ENCODE data around the gene SERPINH1. TPM values are rescaled to one million over a fixed set of nuclear protein-coding genes. Genes with fewer than 3 reads are reported as not detected.

Gene SERPINH1
- total RNA-seq, 1 donor from 2014 or later = 1,290 TPM

DNA sequence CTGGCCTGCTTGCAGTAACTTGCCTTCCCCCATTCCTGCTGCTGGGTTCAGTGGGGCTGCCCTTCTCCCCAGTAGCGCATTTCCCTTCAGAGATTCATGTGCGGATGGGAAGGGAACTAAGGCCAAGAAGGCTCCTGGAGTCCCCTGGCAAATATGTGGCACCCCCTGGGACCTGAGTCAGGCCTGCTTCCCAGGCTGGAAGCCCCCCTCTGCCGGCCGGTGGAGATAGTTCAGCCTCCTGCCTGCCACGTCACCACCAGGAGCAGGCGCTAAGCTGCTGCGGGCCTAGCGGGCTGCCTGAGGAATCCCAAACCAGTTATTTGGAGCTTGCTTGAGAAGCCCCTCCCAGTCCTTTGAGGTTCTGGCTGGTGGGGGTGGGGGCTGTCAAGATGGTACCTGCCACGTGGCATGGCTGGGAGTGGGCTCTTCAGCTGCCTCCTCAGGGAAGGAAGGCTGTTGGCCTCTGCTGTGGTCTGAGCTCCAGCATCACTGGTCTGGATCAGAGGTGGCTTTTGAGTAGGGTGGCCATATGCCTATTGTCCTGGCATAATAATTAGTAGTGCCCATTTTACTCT lies 2.0 kb downstream of the SERPINH1 start:
- intact Hi-C loops (cut with DNase I) = loop anchor here (1.0 kb wide), 1 partner anchor 17 kb away; no protein-coding TSS in a partner anchor
- H3K27me3 ChIP-seq = no peaks in the 10 kb centered on the region
- peak overlapping the region; percentile 99 to 100 for H3K27ac ChIP-seq
- H3K36me3 ChIP-seq = peaks cover 33 to 40% of the 10 kb centered on the region in 2 donors
- H3K4me3 ChIP-seq = peak overlapping the region; percentile 80 to 93
- DNase-seq (ENCODE audit: low spot score in 2 of 2) = peak; percentile 57 to 92
- no peaks in the 10 kb centered on the region for H3K9me3 ChIP-seq
- H3K4me1 ChIP-seq = peaks cover 23 to 73% of the 10 kb centered on the region in 2 donors
- TF ChIP-seq, protein P1, sequence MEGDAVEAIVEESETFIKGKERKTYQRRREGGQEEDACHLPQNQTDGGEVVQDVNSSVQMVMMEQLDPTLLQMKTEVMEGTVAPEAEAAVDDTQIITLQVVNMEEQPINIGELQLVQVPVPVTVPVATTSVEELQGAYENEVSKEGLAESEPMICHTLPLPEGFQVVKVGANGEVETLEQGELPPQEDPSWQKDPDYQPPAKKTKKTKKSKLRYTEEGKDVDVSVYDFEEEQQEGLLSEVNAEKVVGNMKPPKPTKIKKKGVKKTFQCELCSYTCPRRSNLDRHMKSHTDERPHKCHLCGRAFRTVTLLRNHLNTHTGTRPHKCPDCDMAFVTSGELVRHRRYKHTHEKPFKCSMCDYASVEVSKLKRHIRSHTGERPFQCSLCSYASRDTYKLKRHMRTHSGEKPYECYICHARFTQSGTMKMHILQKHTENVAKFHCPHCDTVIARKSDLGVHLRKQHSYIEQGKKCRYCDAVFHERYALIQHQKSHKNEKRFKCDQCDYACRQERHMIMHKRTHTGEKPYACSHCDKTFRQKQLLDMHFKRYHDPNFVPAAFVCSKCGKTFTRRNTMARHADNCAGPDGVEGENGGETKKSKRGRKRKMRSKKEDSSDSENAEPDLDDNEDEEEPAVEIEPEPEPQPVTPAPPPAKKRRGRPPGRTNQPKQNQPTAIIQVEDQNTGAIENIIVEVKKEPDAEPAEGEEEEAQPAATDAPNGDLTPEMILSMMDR (IDR thresholded peaks at IDR 0.05) = peak; percentile 71 to 77 (median 72)

DNA sequence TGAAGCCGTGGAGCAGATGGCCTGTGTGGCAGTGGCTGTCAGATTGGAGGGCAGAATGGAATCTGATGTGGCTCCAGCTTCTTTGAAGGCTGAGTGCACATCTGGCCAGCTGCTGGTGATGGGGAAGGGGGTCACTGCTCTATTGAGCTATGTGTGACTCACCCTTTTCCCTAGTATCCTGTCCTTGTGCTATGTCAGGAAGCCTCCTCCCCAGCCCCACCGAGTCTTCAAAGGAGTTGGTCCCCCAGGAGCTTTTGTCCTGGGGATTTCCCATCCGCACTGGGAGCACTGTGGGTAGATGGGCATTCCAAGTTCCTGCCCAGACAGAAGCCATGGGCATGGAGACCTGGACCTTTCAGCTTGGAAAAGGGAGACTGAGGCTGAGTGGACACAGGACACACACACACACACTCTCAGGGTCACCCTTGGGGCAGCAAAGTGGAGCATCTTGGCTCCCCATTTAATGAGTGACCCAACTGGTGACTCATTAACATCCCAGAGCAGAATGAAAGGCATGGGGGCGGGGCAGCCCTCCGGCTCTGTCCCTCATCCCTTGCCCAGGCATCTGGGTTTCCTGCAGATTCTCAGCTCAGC lies 3.3 kb downstream of the SERPINH1 start:
- TF ChIP-seq, protein P1 (IDR thresholded peaks at IDR 0.05) = no peak
- Histone ChIP-seq H3K4me3 (peak overlapping the region; percentile 80 to 93), H3K27me3 (no peaks in the 10 kb centered on the region), H3K36me3 (peaks cover 46 to 53% of the 10 kb centered on the region in 2 donors), H3K27ac (peak overlapping the region; percentile 99 to 100), H3K9me3 (no peaks in the 10 kb centered on the region), H3K4me1 (peaks cover 19 to 64% of the 10 kb centered on the region in 2 donors)
- DNase-seq (ENCODE audit: low spot score in 2 of 2) = no peak
- intact Hi-C loops (cut with DNase I) = no loop called here

DNA sequence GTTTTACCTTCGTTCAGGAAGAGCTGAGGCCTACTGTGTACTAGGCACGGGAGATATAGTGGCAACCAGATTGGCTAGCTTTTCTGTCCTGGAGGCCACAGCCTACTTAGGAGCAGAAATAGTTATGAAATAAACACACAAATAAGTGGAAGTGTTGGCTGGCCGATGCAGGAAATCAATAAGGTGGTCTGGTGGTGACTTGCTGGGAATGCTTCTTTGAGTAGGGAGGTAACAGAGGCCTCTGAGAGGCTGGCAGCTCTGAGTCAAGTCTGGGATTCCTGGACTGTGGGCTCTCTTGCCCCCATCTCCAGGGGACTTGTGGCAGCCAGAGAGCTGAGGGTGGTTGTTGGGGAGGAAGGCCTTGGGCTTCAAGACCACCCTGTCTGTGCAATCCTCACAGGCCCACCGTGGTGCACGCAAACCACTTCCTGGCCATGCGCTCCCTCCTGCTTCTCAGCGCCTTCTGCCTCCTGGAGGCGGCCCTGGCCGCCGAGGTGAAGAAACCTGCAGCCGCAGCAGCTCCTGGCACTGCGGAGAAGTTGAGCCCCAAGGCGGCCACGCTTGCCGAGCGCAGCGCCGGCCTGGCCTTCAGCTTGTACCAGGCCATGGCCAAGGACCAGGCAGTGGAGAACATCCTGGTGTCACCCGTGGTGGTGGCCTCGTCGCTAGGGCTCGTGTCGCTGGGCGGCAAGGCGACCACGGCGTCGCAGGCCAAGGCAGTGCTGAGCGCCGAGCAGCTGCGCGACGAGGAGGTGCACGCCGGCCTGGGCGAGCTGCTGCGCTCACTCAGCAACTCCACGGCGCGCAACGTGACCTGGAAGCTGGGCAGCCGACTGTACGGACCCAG lies 4.1 kb downstream of the SERPINH1 start:
- H3K36me3 ChIP-seq = peaks cover 54 to 61% of the 10 kb centered on the region in 2 donors
- peak overlapping the region; percentile 99 to 100 for H3K27ac ChIP-seq
- intact Hi-C loops (cut with DNase I) = no loop called here
- H3K27me3 ChIP-seq = no peaks in the 10 kb centered on the region
- H3K4me1 ChIP-seq = peaks cover 17 to 58% of the 10 kb centered on the region in 2 donors
- H3K9me3 ChIP-seq = no peaks in the 10 kb centered on the region
- no peak for DNase-seq (ENCODE audit: low spot score in 2 of 2)
- peak overlapping the region; percentile 80 to 93 for H3K4me3 ChIP-seq
- TF ChIP-seq, protein P1 (IDR thresholded peaks at IDR 0.05) = no peak

DNA sequence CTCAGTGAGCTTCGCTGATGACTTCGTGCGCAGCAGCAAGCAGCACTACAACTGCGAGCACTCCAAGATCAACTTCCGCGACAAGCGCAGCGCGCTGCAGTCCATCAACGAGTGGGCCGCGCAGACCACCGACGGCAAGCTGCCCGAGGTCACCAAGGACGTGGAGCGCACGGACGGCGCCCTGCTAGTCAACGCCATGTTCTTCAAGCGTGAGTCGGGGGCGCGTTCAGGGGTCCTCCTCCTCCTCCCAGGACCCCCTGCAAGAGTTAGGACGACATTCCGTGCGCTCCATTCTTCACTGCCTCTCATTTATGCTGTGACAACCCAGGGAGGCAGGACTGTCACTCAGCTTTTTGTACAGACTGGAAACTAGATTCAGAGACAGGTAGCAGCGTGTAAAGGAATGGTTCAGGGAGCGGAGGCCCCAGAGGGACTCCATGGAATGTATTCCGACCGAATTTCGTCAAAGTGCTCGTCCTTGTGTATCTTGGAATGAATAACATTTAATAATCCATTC lies 4.8 kb downstream of the SERPINH1 start:
- H3K4me3 ChIP-seq = peak overlapping the region in 1 of 2 donors; percentile 93
- no peak for DNase-seq (ENCODE audit: low spot score in 2 of 2)
- H3K9me3 ChIP-seq = no peaks in the 10 kb centered on the region
- no peaks in the 10 kb centered on the region for H3K27me3 ChIP-seq
- peaks cover 11 to 52% of the 10 kb centered on the region in 2 donors for H3K4me1 ChIP-seq
- intact Hi-C loops (cut with DNase I) = no loop called here
- H3K27ac ChIP-seq = peak overlapping the region; percentile 38 to 100
- peaks cover 61 to 68% of the 10 kb centered on the region in 2 donors for H3K36me3 ChIP-seq
- TF ChIP-seq, protein P1 (IDR thresholded peaks at IDR 0.05) = no peak

DNA sequence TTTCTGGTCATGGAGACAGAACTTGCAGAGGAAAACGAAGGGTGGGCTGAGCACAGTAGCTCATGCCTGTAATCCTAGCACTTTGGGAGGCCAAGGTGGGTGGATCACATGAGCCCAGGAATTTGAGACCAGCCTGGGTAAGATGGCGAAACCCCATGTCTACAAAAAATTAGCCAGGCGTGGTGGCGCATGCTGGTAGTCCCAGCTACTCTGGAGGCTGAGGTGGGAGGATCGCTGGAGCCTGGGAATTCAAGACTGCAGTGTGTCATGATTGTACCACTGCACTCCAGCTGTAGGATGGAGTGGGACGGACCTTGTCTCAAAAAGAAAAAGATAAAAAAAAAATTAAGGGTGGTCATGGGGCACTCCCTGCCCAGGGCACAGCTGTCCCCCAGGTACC lies 5.9 kb downstream of the SERPINH1 start:
- no peak for DNase-seq (ENCODE audit: low spot score in 2 of 2)
- Histone ChIP-seq H3K4me1 (peaks cover 11 to 51% of the 10 kb centered on the region in 2 donors), H3K27ac (peak overlapping the region; percentile 38 to 100), H3K36me3 (peaks cover 72 to 79% of the 10 kb centered on the region in 2 donors), H3K27me3 (no peaks in the 10 kb centered on the region), H3K4me3 (no peak overlapping the region), H3K9me3 (no peaks in the 10 kb centered on the region)
- TF ChIP-seq, protein P1 (IDR thresholded peaks at IDR 0.05) = no peak
- intact Hi-C loops (cut with DNase I) = no loop called here
